Thyroid gland (tissue), 4 donors: ENCODE results near the gene BLTP2. TPM values are rescaled to one million over a fixed set of nuclear protein-coding genes. Genes with fewer than 3 reads are reported as not detected.

Experiments
- DNase-seq, 2 donors: peaks; one replicate each; pipeline ENCODE4 v3.0.0-alpha.2; 2019
- H3K27ac ChIP-seq, 3 donors: fragments of 200-600 bp; sonication (generic); 1 replicate in 2 of 3; 2 replicates in 1 of 3; pipeline ENCODE4 v1.5.1; 2016 to 2019; ENCODE audit warnings: mild to moderate bottlenecking in 1 of 3, moderate library complexity in 1 of 3
- H3K27me3 ChIP-seq: fragments of 200-600 bp; sonication (generic); one replicate; pipeline ENCODE4 v1.5.1; 2019
- H3K36me3 ChIP-seq, 2 donors: fragments of 200-600 bp; sonication (generic); one replicate each; pipeline ENCODE4 v1.5.1; 2016 to 2019
- H3K4me1 ChIP-seq, 2 donors: fragments of 200-600 bp; sonication (generic); one replicate each; pipeline ENCODE4 v1.5.1; 2017 to 2019
- H3K4me3 ChIP-seq, 3 donors: fragments of 200-600 bp; sonication (generic); replicated peaks in 1 of 3; 1 replicate in 2 of 3; 2 replicates in 1 of 3; pipeline ENCODE4 v1.5.1; 2016; ENCODE audit warnings: mild to moderate bottlenecking in 1 of 3
- H3K9me3 ChIP-seq: fragments of 200-600 bp; sonication (generic); one replicate; pipeline ENCODE4 v1.5.1; 2017
- CTCF ChIP-seq, 6 experiments: fragments of 200-600 bp in 3 of 6; fragments of 450-650 bp in 3 of 6; sonication (generic) in 3 of 6; IDR thresholded peaks; one replicate each; pipeline ENCODE4 v1.5.1; 2016 to 2019; ENCODE audit warnings: antibody characterized with exemption in 6 of 6, mild to moderate bottlenecking in 2 of 6, inconsistent platforms in 1 of 6, moderate library complexity in 1 of 6
- POLR2A ChIP-seq, 2 donors: fragments of 450-650 bp; IDR thresholded peaks; one replicate each; pipeline ENCODE4 v1.6.1; 2017; ENCODE audit warnings: antibody characterized with exemption in 2 of 2, mild to moderate bottlenecking in 2 of 2, moderate library complexity in 1 of 2
- WGBS, 2 donors: methylation state at CpG; one replicate each; pipeline ENCODE4 v1.1.5; 2017; 5-methylcytosine and 5-hydroxymethylcytosine counted together
- intact Hi-C: fragments of 100-400 bp; cut with DNase I; formaldehyde crosslinking; loops from one replicate; pipeline ENCODE4 v1.15.1; 2023
- total RNA-seq, 4 donors: library from RNA; depleted of rRNA; stranded (reverse); fragments of >200 nt; gene quantifications; one replicate each; pipeline ENCODE4 v1.2.3, GENCODE V29; 2016

The BLTP2 gene
- total RNA-seq, 4 donors from 2014 or later, result 96.5 to 153 (median 129) TPM

GRCh38 chr17:28624148-28624547, 20.8 kb downstream of the BLTP2 start:
- Histone ChIP-seq H3K9me3 (no peaks in the 10 kb centered on the region), H3K27ac (no peak overlapping the region), H3K4me3 (no peak overlapping the region), H3K36me3 (peaks cover 65 to 68% of the 10 kb centered on the region in 2 donors), H3K27me3 (no peaks in the 10 kb centered on the region), H3K4me1 (no peaks in the 10 kb centered on the region)
- intact Hi-C loops, result no loop called here
- DNase-seq, result no peak
- TF ChIP-seq CTCF (IDR thresholded peaks at IDR 0.05) (no peak), POLR2A (IDR thresholded peaks at IDR 0.05) (no peak)
- WGBS, 2 donors, result 96 to 100% methylated on average over 2 of the region's 2 CpGs

- no peaks in the 10 kb centered on the region for H3K27me3 ChIP-seq
- H3K36me3 ChIP-seq, result peaks cover 69 to 70% of the 10 kb centered on the region in 2 donors
- H3K4me3 ChIP-seq, result no peak overlapping the region
- no peaks in the 10 kb centered on the region for H3K4me1 ChIP-seq
- DNase-seq, result no peak
- 91 to 96% methylated on average over 4 of the region's 4 CpGs for WGBS, 2 donors
- no peaks in the 10 kb centered on the region for H3K9me3 ChIP-seq
- no peak overlapping the region for H3K27ac ChIP-seq
- no peak for TF ChIP-seq CTCF (IDR thresholded peaks at IDR 0.05)
- no peak for TF ChIP-seq POLR2A (IDR thresholded peaks at IDR 0.05)
- intact Hi-C loops, result no loop called here
Observed at GRCh38 chr17:28623696-28624095, 21.3 kb downstream of the BLTP2 start.

- WGBS, 2 donors, result 84 to 99% methylated on average over 3 of the region's 3 CpGs
- DNase-seq, result no peak
- TF ChIP-seq POLR2A (IDR thresholded peaks at IDR 0.05) (no peak), CTCF (IDR thresholded peaks at IDR 0.05) (no peak)
- Histone ChIP-seq H3K36me3 (peaks cover 70 to 72% of the 10 kb centered on the region in 2 donors), H3K27me3 (no peaks in the 10 kb centered on the region), H3K9me3 (no peaks in the 10 kb centered on the region), H3K4me1 (no peaks in the 10 kb centered on the region), H3K27ac (no peak overlapping the region), H3K4me3 (no peak overlapping the region)
- intact Hi-C loops, result no loop called here
Observed at GRCh38 chr17:28622186-28622585, 22.8 kb downstream of the BLTP2 start.

DNA sequence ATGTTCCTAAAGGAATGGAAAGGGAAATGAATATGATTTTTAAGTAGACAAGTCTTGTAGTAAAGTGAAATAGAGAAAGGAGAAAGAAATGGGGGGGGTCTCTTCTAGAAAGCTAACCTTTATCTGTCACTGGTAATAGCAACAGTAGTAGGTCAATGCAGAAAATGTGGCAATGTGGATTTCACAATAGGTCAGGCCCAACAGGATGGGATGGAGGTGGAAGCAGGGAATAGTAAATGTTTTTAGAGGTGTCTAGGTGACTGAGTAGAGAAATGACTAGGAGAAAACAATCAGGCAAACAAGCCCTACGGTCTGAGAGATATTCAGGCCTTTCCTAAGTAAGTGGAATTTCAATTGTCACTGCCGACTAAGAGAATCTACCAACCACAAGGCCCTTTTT, 24.9 kb downstream of the BLTP2 start:
- intact Hi-C loops, result no loop called here
- H3K27me3 ChIP-seq, result no peaks in the 10 kb centered on the region
- H3K4me3 ChIP-seq, result no peak overlapping the region
- DNase-seq, result no peak
- TF ChIP-seq CTCF (IDR thresholded peaks at IDR 0.05) (no peak), POLR2A (IDR thresholded peaks at IDR 0.05) (no peak)
- no peaks in the 10 kb centered on the region for H3K4me1 ChIP-seq
- peaks cover 88 to 94% of the 10 kb centered on the region in 2 donors for H3K36me3 ChIP-seq
- no peaks in the 10 kb centered on the region for H3K9me3 ChIP-seq
- WGBS, 2 donors, result 82 to 89% methylated on average over 2 of the region's 2 CpGs
- no peak overlapping the region for H3K27ac ChIP-seq

DNA sequence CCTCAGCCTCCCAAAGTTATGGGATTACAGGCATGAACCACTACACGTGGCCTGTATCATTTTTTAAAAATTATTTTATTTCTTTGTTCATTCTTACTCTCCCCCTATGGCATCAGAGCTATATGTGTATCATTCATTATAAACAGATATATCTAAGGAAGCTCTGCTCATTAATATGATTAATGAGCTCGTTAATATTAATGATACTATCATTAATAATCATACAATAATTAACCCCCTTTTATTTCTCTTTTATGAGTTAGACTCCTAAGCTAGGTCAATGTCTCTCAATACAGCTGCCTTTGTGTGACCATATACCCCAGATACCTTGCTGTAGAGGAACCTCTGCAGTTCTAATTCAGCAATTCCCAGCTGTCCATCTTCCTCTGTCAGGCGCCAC, 26.5 kb downstream of the BLTP2 start:
- no peaks in the 10 kb centered on the region for H3K9me3 ChIP-seq
- no peak overlapping the region for H3K4me3 ChIP-seq
- no peak for DNase-seq
- intact Hi-C loops, result no loop called here
- H3K27me3 ChIP-seq, result no peaks in the 10 kb centered on the region
- peaks cover 89 to 92% of the 10 kb centered on the region in 2 donors for H3K36me3 ChIP-seq
- H3K4me1 ChIP-seq, result no peaks in the 10 kb centered on the region
- WGBS, 2 donors, result 95 to 98% methylated on average over 3 of the region's 3 CpGs
- TF ChIP-seq CTCF (IDR thresholded peaks at IDR 0.05) (no peak), POLR2A (IDR thresholded peaks at IDR 0.05) (no peak)
- H3K27ac ChIP-seq, result no peak overlapping the region
